Liver (tissue), 3 donors: ENCODE results near the gene ANTXR2.

ENCODE experiments used
- ATF3 ChIP-seq: IDR thresholded peaks from 2 replicates; pipeline ENCODE4 v1.6.1; 2016; ENCODE audit warnings: antibody characterized with exemption
- CTCF ChIP-seq: fragments of 150-350 bp; IDR thresholded peaks from 2 replicates; pipeline ENCODE4 v1.5.1; 2017; ENCODE audit warnings: improper control_type of control experiment, low read depth, low read length; ENCODE audit not compliant: missing input control
- GABPA ChIP-seq, 2 donors: IDR thresholded peaks in 1 of 2; conservative IDR thresholded peaks in 1 of 2; 2 replicates each; pipeline ENCODE4 v1.6.1; 2016; ENCODE audit warnings: antibody characterized with exemption in 2 of 2, mild to moderate bottlenecking in 1 of 2, moderate library complexity in 1 of 2
- HNF4G ChIP-seq: IDR thresholded peaks from 2 replicates; pipeline ENCODE4 v1.6.1; 2016; ENCODE audit warnings: antibody characterized with exemption
- JUND ChIP-seq, 2 donors: IDR thresholded peaks; 2 replicates each; pipeline ENCODE4 v1.6.1; 2016; ENCODE audit warnings: antibody characterized with exemption in 2 of 2
- MAX ChIP-seq: IDR thresholded peaks from 2 replicates; pipeline ENCODE4 v1.6.1; 2016; ENCODE audit warnings: antibody characterized with exemption
- NR2F2 ChIP-seq: IDR thresholded peaks from 2 replicates; pipeline ENCODE4 v1.6.1; 2016; ENCODE audit warnings: antibody characterized with exemption
- RAD21 ChIP-seq, 2 donors: IDR thresholded peaks; 2 replicates each; pipeline ENCODE4 v1.6.1; 2016; ENCODE audit warnings: antibody characterized with exemption in 2 of 2, mild to moderate bottlenecking in 2 of 2
- RXRA ChIP-seq, 2 donors: IDR thresholded peaks; 2 replicates each; pipeline ENCODE4 v1.6.1; 2017 to 2018; ENCODE audit warnings: antibody characterized with exemption in 2 of 2, mild to moderate bottlenecking in 1 of 2
- TAF1 ChIP-seq: conservative IDR thresholded peaks from 2 replicates; pipeline ENCODE4 v1.6.1; 2016; ENCODE audit warnings: antibody characterized with exemption, mild to moderate bottlenecking
- YY1 ChIP-seq: IDR thresholded peaks from 2 replicates; pipeline ENCODE4 v1.6.1; 2016; ENCODE audit warnings: antibody characterized with exemption, mild to moderate bottlenecking
- donor health status: healthy.
- donor health status: healthy.

- TF ChIP-seq HNF4G: no peak
- TF ChIP-seq YY1: no peak
- no peak for TF ChIP-seq RAD21 (IDR thresholded peaks at IDR 0.05)
- no peak for TF ChIP-seq MAX
- TF ChIP-seq CTCF: no peak
- TF ChIP-seq NR2F2: no peak
- TF ChIP-seq RXRA (IDR thresholded peaks at IDR 0.05): no peak
- TF ChIP-seq ATF3: no peak
- TF ChIP-seq TAF1: no peak
- TF ChIP-seq GABPA (IDR thresholded peaks at IDR 0.05 in 1 of 2, conservative IDR thresholded peaks at IDR 0.05 in 1 of 2): no peak
- no peak for TF ChIP-seq JUND (IDR thresholded peaks at IDR 0.05)
Measured at GRCh38 chr4:80035336-80035735, 37.7 kb downstream of the ANTXR2 start.
